ENCODE measurements around the gene OMD. TPM values are rescaled to one million over a fixed set of nuclear protein-coding genes. Genes with fewer than 3 reads are reported as not detected.
A peak's percentile ranks its signal among the peaks of the same experiment; 100 is the strongest.

OMD gene
- total RNA-seq, 1 donor, result 0.36 TPM

- no peak for TF ChIP-seq CTCF (IDR thresholded peaks at IDR 0.05; ENCODE audit: extremely low read depth, low read depth, low read length)
- H3K27me3 ChIP-seq (ENCODE audit: insufficient read depth, low read length), result no peaks in the 10 kb centered on the region
- no peak overlapping the region for H3K27ac ChIP-seq (ENCODE audit: low read depth, low read length)
- no peak for DNase-seq (ENCODE audit: insufficient read length, low spot score, missing footprints)
- H3K9me3 ChIP-seq (ENCODE audit: low read depth, low read length), result no peaks in the 10 kb centered on the region
- no peak overlapping the region for H3K4me3 ChIP-seq (ENCODE audit: insufficient read depth, low read length)
- H3K36me3 ChIP-seq (ENCODE audit: insufficient read depth, low read length), result no peaks in the 10 kb centered on the region
- no peak overlapping the region for H2AFZ ChIP-seq (ENCODE audit: low read length)
- H3K4me1 ChIP-seq (ENCODE audit: insufficient read depth, low read length), result no peaks in the 10 kb centered on the region
- H4K20me1 ChIP-seq (ENCODE audit: insufficient read depth, low read length), result no peaks in the 10 kb centered on the region
- no peaks in the 10 kb centered on the region for H3K79me2 ChIP-seq (ENCODE audit: insufficient read depth, low read length)
- H3K4me2 ChIP-seq (ENCODE audit: insufficient read depth, low read length), result no peak overlapping the region
These were observed 5.6 kb upstream of the OMD start for GRCh38 chr9:92429836-92430235.

GRCh38 chr9:92426501-92427145, 2.4 kb upstream of the OMD start:
- no peaks in the 10 kb centered on the region for H3K36me3 ChIP-seq (ENCODE audit: insufficient read depth, low read length)
- H3K4me1 ChIP-seq (ENCODE audit: insufficient read depth, low read length), result no peaks in the 10 kb centered on the region
- H3K27ac ChIP-seq (ENCODE audit: low read depth, low read length), result no peak overlapping the region
- H3K9me3 ChIP-seq (ENCODE audit: low read depth, low read length), result no peaks in the 10 kb centered on the region
- H3K4me2 ChIP-seq (ENCODE audit: insufficient read depth, low read length), result no peak overlapping the region
- H4K20me1 ChIP-seq (ENCODE audit: insufficient read depth, low read length), result no peaks in the 10 kb centered on the region
- H2AFZ ChIP-seq (ENCODE audit: low read length), result peak overlapping the region; percentile 78
- no peaks in the 10 kb centered on the region for H3K27me3 ChIP-seq (ENCODE audit: insufficient read depth, low read length)
- TF ChIP-seq CTCF (IDR thresholded peaks at IDR 0.05; ENCODE audit: extremely low read depth, low read depth, low read length), result no peak
- H3K79me2 ChIP-seq (ENCODE audit: insufficient read depth, low read length), result no peaks in the 10 kb centered on the region
- no peak for DNase-seq (ENCODE audit: insufficient read length, low spot score, missing footprints)
- H3K4me3 ChIP-seq (ENCODE audit: insufficient read depth, low read length), result no peak overlapping the region

GRCh38 chr9:92425474-92425873, 1.2 kb upstream of the OMD start:
- peak; percentile 37 for DNase-seq (ENCODE audit: insufficient read length, low spot score, missing footprints)
- no peak overlapping the region for H3K4me2 ChIP-seq (ENCODE audit: insufficient read depth, low read length)
- H3K27ac ChIP-seq (ENCODE audit: low read depth, low read length), result no peak overlapping the region
- H3K27me3 ChIP-seq (ENCODE audit: insufficient read depth, low read length), result no peaks in the 10 kb centered on the region
- peak overlapping the region; percentile 78 for H2AFZ ChIP-seq (ENCODE audit: low read length)
- no peaks in the 10 kb centered on the region for H3K79me2 ChIP-seq (ENCODE audit: insufficient read depth, low read length)
- no peaks in the 10 kb centered on the region for H4K20me1 ChIP-seq (ENCODE audit: insufficient read depth, low read length)
- H3K36me3 ChIP-seq (ENCODE audit: insufficient read depth, low read length), result no peaks in the 10 kb centered on the region
- H3K4me3 ChIP-seq (ENCODE audit: insufficient read depth, low read length), result no peak overlapping the region
- no peak for TF ChIP-seq CTCF (IDR thresholded peaks at IDR 0.05; ENCODE audit: extremely low read depth, low read depth, low read length)
- H3K9me3 ChIP-seq (ENCODE audit: low read depth, low read length), result no peaks in the 10 kb centered on the region
- H3K4me1 ChIP-seq (ENCODE audit: insufficient read depth, low read length), result no peaks in the 10 kb centered on the region

DNA sequence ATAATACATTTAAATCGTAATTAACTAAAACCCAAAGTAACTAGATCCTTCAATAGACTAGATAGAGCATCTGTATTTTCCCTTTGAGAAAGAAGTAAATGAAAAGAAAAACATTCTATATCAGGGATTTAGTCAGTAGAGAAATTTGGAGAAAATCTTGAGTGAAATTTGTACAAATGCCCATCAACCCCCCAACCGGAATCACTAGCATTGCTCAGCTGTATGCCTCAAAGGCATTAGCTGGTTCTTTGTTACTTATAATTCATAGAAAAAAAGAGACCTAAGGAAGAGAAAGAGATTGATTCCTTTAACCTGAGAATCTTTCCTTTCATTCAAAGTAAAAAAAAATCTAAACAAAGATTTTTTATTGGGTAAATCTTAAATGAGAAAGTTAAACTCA, 659 bp downstream of the OMD start:
- H2AFZ ChIP-seq (ENCODE audit: low read length), result no peak overlapping the region
- no peak overlapping the region for H3K4me2 ChIP-seq (ENCODE audit: insufficient read depth, low read length)
- no peaks in the 10 kb centered on the region for H3K36me3 ChIP-seq (ENCODE audit: insufficient read depth, low read length)
- H3K27ac ChIP-seq (ENCODE audit: low read depth, low read length), result no peak overlapping the region
- H3K4me1 ChIP-seq (ENCODE audit: insufficient read depth, low read length), result no peaks in the 10 kb centered on the region
- no peaks in the 10 kb centered on the region for H3K27me3 ChIP-seq (ENCODE audit: insufficient read depth, low read length)
- no peak overlapping the region for H3K4me3 ChIP-seq (ENCODE audit: insufficient read depth, low read length)
- no peaks in the 10 kb centered on the region for H3K79me2 ChIP-seq (ENCODE audit: insufficient read depth, low read length)
- no peak for DNase-seq (ENCODE audit: insufficient read length, low spot score, missing footprints)
- H4K20me1 ChIP-seq (ENCODE audit: insufficient read depth, low read length), result no peaks in the 10 kb centered on the region
- H3K9me3 ChIP-seq (ENCODE audit: low read depth, low read length), result no peaks in the 10 kb centered on the region
- no peak for TF ChIP-seq CTCF (IDR thresholded peaks at IDR 0.05; ENCODE audit: extremely low read depth, low read depth, low read length)
